ENCODE results near the gene ABAT.
A peak's percentile ranks its signal among the peaks of the same experiment; 100 is the strongest.
"Not testable (repeated sequence)": the region's sequence is repeated elsewhere in the genome, so short reads cannot be mapped to it uniquely, and the experiment has no call there.

The ABAT gene

DNA sequence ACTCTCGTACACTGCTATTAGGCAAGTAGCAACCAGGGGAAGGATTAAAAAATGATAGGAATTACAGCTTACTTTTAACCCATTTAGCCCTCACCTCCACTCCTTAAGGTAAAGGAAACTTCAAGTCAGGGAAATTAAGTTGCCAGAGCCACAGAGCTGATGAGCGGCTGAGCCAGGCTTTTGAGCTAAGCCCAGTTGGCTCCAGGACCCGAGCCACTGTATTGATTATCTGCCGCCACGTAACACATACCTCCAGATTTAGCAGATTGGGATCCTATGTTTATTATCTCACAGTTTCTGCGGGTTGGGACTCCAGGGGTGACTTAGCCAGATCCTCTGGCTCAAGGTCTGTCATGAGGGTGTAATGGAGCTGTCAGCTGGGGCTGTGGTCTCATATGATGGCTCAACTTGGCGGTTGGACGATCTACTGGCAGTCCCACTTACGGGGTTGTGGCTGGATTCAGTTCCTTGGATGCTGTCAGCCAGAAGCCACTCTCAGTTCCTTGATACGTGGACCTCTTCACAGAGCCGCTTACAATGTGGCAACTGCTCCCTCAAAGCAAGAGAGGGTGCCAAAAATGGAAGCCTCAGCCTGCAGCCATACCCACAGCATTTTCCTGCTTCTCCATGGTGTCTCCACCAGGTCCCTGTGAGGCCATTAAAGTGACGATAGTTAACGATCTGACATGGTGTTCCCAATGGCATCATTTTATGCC, 65.7 kb downstream of the ABAT start:
- DNase-seq (ENCODE audit: low read depth), result no peak
- no peak overlapping the region for H3K4me3 ChIP-seq (ENCODE audit: low read depth, low read length)
- TF ChIP-seq MYC (IDR thresholded peaks at IDR 0.05; ENCODE audit: low read depth, low read length) (no peak), POLR2A (IDR thresholded peaks at IDR 0.05; ENCODE audit: extremely low read depth, insufficient read length) (no peak), MAX (IDR thresholded peaks at IDR 0.05; ENCODE audit: low read depth, low read length) (no peak), CTCF (IDR thresholded peaks at IDR 0.05; ENCODE audit: low read depth, low read length) (no peak)

- DNase-seq (ENCODE audit: low read depth), result no peak
- TF ChIP-seq POLR2A (IDR thresholded peaks at IDR 0.05; ENCODE audit: extremely low read depth, insufficient read length) (no peak), MAX (IDR thresholded peaks at IDR 0.05; ENCODE audit: low read depth, low read length) (no peak), MYC (IDR thresholded peaks at IDR 0.05; ENCODE audit: low read depth, low read length) (no peak), CTCF (IDR thresholded peaks at IDR 0.05; ENCODE audit: low read depth, low read length) (no peak)
- no peak overlapping the region for H3K4me3 ChIP-seq (ENCODE audit: low read depth, low read length)
Observed at GRCh38 chr16:8740775-8741355, 66.4 kb downstream of the ABAT start.

GRCh38 chr16:8741636-8742035, 67.2 kb downstream of the ABAT start:
- no peak for DNase-seq (ENCODE audit: low read depth)
- TF ChIP-seq MAX (IDR thresholded peaks at IDR 0.05; ENCODE audit: low read depth, low read length) (no peak), CTCF (IDR thresholded peaks at IDR 0.05; ENCODE audit: low read depth, low read length) (no peak), MYC (IDR thresholded peaks at IDR 0.05; ENCODE audit: low read depth, low read length) (no peak), POLR2A (IDR thresholded peaks at IDR 0.05; ENCODE audit: extremely low read depth, insufficient read length) (no peak)
- no peak overlapping the region for H3K4me3 ChIP-seq (ENCODE audit: low read depth, low read length)

- no peak overlapping the region for H3K4me3 ChIP-seq (ENCODE audit: low read depth, low read length)
- DNase-seq (ENCODE audit: low read depth), result no peak
- no peak for TF ChIP-seq MAX (IDR thresholded peaks at IDR 0.05; ENCODE audit: low read depth, low read length)
- TF ChIP-seq CTCF (IDR thresholded peaks at IDR 0.05; ENCODE audit: low read depth, low read length), result no peak
- no peak for TF ChIP-seq MYC (IDR thresholded peaks at IDR 0.05; ENCODE audit: low read depth, low read length)
- no peak for TF ChIP-seq POLR2A (IDR thresholded peaks at IDR 0.05; ENCODE audit: extremely low read depth, insufficient read length)
Observed at GRCh38 chr16:8742068-8742467, 67.7 kb downstream of the ABAT start.

DNA sequence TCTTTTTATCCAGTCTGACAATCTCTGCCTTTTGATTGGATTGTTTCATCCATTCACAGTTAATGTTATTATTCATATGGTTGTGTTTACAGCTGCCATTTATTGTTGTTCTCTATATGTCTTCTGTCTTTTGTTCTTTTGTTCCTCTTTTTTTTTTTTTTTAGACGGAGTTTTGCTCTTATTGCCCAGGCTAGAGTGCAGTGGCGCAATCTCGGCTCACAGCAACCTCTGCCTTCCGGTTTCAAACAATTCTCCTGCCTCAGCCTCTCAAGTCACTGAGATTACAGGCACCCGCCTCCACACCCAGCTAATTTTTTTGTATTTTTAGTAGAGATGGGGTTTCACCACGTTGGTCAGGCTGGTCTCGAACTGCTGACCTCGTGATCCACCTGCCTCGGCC, 74.5 kb downstream of the ABAT start:
- peak; percentile 55 for DNase-seq (ENCODE audit: low read depth)
- H3K4me3 ChIP-seq (ENCODE audit: low read depth, low read length), result not testable (repeated sequence)

- H3K4me3 ChIP-seq (ENCODE audit: low read depth, low read length), result no peak overlapping the region
- TF ChIP-seq MYC (IDR thresholded peaks at IDR 0.05; ENCODE audit: low read depth, low read length) (no peak), CTCF (IDR thresholded peaks at IDR 0.05; ENCODE audit: low read depth, low read length) (no peak), MAX (IDR thresholded peaks at IDR 0.05; ENCODE audit: low read depth, low read length) (no peak), POLR2A (IDR thresholded peaks at IDR 0.05; ENCODE audit: extremely low read depth, insufficient read length) (no peak)
- no peak for DNase-seq (ENCODE audit: low read depth)
Observed at GRCh38 chr16:8751481-8752311, 77.3 kb downstream of the ABAT start.
